ENCODE results near the gene CAMTA1. TPM values are rescaled to one million over a fixed set of nuclear protein-coding genes. Genes with fewer than 3 reads are reported as not detected.

The CAMTA1 gene
- total and polyA plus RNA-seq, 9 of the 15 experiments (the other 6 are each of a cell fraction or from before 2014, with no cell fraction given) = 43.9 to 161 (median 65.9) TPM

- TF ChIP-seq AFF4 (CRISPR knock-in tag; IDR thresholded peaks at IDR 0.05) (0 out of 2 replicates have a peak, but pooled peaks have one; percentile 37), ZNF551 (CRISPR knock-in tag; IDR thresholded peaks at IDR 0.05) (no peak), RB1 (IDR thresholded peaks at IDR 0.05; ENCODE audit: low read depth) (no peak), ZNF232 (CRISPR knock-in tag; IDR thresholded peaks at IDR 0.05) (peak; percentile 67; the same call in 1 of the 2 replicates), ZNF143 (CRISPR knock-in tag; IDR thresholded peaks at IDR 0.05) (no peak), SNRNP70 (optimal IDR thresholded peaks at IDR 0.05; ENCODE audit: low read depth, low read length) (no peak), ZNF197 (CRISPR knock-in tag; IDR thresholded peaks at IDR 0.05; ENCODE audit: low read depth) (no peak), KAT2B (IDR thresholded peaks at IDR 0.05; ENCODE audit: low read depth, low read length) (no peak), ZBTB7A (IDR thresholded peaks at IDR 0.05; ENCODE audit: borderline replicate concordance, control insufficient read depth, low read depth, low read length) (peak; percentile 35; the same call in 1 of the 2 replicates), CHCHD3 (CRISPR knock-in tag; IDR thresholded peaks at IDR 0.05) (no peak), RFX7 (CRISPR knock-in tag; IDR thresholded peaks at IDR 0.05) (no peak), HMG20A (CRISPR knock-in tag; conservative IDR thresholded peaks at IDR 0.05) (no peak)
- TF ChIP-seq, protein P1, sequence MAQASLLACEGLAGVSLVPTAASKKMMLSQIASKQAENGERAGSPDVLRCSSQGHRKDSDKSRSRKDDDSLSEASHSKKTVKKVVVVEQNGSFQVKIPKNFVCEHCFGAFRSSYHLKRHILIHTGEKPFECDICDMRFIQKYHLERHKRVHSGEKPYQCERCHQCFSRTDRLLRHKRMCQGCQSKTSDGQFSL (CRISPR knock-in tag; IDR thresholded peaks at IDR 0.05) = peak; percentile 47; the same call in 1 of the 2 replicates
- TF ChIP-seq, protein P1 (tag; IDR thresholded peaks at IDR 0.05) = no peak
- TF ChIP-seq, protein P2, sequence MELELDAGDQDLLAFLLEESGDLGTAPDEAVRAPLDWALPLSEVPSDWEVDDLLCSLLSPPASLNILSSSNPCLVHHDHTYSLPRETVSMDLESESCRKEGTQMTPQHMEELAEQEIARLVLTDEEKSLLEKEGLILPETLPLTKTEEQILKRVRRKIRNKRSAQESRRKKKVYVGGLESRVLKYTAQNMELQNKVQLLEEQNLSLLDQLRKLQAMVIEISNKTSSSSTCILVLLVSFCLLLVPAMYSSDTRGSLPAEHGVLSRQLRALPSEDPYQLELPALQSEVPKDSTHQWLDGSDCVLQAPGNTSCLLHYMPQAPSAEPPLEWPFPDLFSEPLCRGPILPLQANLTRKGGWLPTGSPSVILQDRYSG (tag; conservative IDR thresholded peaks at IDR 0.05; ENCODE audit: low read depth) = 0 out of 2 replicates have a peak, but pooled peaks have one; percentile 59
Observed at GRCh38 chr1:7616076-7616832, 831.0 kb downstream of the CAMTA1 start (continued).
